ENCODE results near the gene EMILIN1.
A peak's percentile ranks its signal among the peaks of the same experiment; 100 is the strongest.

EMILIN1 gene

DNA sequence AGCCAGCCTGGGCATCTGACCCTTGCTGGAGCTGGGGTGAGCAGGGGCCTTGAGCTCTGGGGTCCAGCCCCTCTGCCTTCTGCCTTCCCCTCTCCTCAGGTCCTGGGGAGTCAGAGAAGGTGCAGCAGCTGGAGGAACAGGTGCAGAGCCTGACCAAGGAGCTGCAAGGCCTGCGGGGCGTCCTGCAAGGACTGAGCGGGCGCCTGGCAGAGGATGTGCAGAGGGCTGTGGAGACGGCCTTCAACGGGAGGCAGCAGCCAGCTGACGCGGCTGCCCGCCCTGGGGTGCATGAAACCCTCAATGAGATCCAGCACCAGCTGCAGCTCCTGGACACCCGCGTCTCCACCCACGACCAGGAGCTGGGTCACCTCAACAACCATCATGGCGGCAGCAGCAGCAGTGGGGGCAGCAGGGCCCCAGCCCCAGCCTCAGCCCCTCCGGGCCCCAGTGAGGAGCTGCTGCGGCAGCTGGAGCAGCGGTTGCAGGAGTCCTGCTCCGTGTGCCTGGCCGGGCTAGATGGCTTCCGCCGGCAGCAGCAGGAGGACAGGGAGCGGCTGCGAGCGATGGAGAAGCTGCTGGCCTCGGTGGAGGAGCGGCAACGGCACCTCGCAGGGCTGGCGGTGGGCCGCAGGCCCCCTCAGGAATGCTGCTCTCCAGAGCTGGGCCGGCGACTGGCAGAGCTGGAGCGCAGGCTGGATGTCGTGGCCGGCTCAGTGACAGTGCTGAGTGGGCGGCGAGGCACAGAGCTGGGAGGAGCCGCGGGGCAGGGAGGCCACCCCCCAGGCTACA is 3.8 kb downstream of the EMILIN1 start:
- DNase-seq: no peak

DNA sequence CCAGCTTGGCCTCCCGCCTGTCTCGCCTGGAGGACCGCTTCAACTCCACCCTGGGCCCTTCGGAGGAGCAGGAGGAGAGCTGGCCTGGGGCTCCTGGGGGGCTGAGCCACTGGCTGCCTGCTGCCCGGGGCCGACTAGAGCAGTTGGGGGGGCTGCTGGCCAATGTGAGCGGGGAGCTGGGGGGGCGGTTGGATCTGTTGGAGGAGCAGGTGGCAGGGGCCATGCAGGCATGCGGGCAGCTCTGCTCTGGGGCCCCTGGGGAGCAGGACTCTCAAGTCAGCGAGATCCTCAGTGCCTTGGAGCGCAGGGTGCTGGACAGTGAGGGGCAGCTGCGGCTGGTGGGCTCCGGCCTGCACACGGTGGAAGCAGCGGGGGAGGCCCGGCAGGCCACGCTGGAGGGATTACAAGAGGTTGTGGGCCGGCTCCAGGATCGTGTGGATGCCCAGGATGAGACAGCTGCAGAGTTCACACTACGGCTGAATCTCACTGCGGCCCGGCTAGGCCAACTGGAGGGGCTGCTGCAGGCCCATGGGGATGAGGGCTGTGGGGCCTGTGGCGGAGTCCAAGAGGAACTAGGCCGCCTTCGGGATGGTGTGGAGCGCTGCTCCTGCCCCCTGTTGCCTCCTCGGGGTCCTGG is 4.5 kb downstream of the EMILIN1 start:
- DNase-seq: no peak

DNA sequence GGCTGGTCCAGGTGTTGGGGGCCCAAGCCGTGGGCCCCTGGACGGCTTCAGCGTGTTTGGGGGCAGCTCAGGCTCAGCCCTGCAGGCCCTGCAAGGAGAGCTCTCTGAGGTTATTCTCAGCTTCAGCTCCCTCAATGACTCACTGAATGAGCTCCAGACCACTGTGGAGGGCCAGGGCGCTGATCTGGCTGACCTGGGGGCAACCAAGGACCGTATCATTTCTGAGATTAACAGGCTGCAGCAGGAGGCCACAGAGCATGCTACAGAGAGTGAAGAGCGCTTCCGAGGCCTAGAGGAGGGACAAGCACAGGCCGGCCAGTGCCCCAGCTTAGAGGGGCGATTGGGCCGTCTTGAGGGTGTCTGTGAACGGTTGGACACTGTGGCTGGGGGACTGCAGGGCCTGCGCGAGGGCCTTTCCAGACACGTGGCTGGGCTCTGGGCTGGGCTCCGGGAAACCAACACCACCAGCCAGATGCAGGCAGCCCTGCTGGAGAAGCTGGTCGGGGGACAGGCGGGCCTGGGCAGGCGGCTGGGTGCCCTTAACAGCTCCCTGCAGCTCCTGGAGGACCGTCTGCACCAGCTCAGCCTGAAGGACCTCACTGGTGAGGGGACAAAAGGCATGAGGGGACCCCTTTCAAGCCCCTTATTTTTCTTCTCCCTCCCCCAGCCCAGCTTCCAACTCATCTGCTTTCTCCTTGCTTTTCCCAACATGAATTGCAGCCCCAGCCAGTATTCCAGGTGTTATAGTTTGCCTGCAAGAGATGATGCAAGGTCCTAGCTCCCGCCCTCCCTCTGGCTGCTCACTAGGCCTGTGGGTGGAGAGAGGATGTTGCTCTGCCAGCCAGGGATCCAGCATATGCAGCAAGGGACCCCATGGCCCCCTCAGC is 5.2 kb downstream of the EMILIN1 start:
- DNase-seq: no peak

DNA sequence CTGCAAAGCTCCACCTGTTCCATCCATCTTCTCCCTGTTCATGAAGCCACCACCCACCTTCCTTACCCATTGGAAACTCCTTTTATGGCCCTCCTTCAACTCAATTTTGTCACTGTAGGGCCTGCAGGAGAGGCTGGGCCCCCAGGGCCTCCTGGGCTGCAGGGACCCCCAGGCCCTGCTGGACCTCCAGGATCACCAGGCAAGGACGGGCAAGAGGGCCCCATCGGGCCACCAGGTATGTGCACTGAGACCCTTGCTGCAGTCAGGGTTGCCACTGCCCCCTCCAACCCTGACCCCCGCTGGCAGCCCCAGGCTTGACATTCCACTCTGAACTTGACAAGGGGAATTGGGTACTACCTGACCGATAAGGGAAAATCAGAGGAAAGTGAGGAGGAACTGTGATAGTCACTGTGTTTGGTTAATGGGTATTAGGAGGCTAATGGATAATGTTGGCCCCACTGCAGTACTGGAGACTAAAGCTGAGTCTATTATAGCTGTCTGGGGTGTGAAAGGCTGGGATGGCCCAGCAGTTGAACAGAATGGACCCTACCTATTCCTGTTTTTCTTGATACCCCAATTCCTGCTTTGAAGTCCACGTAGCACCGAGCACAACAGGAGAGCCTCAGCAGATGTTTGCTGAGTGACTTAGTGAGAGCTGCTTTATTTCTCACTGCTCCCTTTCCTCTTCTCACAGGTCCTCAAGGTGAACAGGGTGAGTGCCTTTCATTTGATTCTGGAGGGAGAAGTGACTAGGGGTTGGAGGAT is 6.1 kb downstream of the EMILIN1 start:
- no peak for DNase-seq

GRCh38 chr2:27085062-27085672 is 6.8 kb downstream of the EMILIN1 start:
- DNase-seq: no peak

DNA sequence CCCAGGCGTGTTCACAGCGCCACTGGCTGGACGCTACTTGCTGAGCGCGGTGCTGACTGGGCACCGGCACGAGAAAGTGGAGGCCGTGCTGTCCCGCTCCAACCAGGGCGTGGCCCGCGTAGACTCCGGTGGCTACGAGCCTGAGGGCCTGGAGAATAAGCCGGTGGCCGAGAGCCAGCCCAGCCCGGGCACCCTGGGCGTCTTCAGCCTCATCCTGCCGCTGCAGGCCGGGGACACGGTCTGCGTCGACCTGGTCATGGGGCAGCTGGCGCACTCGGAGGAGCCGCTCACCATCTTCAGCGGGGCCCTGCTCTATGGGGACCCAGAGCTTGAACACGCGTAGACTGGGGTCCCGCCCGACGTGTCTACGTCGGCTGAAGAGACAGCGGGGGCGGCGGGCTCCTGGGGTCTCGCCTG is 7.3 kb downstream of the EMILIN1 start:
- DNase-seq: peak; percentile 53 to 64

DNA sequence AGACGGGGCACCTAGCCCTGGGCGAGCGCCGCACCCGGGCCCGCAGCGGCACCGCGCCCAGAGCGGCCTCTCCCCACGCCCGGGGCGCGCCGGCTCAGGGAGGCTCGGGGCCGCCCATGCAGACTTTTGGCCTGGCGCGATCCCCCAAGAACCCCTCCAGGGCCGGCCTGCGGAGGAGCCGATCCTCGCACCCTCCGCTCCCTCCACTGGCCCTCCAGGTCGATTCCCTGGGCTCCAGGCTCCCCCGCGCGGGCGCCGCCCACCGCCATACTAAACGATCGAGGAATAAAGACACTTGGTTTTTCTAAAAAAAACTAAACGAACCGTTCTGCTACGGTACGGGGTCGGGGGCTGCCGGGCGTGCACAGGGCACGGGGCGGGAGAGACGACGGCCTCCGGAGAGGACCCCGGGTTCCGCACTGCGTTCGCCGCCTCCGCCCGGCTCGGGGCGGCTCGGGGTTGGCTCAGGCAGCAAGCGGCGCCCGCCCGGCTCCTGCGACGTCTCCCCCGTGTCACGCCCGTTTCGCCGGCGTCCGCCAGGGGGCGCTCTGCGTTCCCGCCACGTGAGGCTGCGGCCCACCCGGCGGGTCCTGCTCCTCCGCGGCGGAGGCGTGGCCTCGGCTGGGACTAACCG is 7.8 kb downstream of the EMILIN1 start:
- DNase-seq: peak; percentile 90 to 99

GRCh38 chr2:27086724-27087593 is 8.5 kb downstream of the EMILIN1 start, which contains the start of gene KHK:
Gene KHK, plus strand, starts transcription at chr2:27086772. Its CDS starts 488 bp downstream, at chr2:27087260.
- DNase-seq: no peak

GRCh38 chr2:27087823-27088410 is 9.5 kb downstream of the EMILIN1 start:
- no peak for DNase-seq

- no peak for DNase-seq
Observed at GRCh38 chr2:27088634-27089033, 10.2 kb downstream of the EMILIN1 start.

GRCh38 chr2:27089111-27089954 is 10.9 kb downstream of the EMILIN1 start:
- DNase-seq: no peak

GRCh38 chr2:27091746-27092695 is 13.6 kb downstream of the EMILIN1 start:
- DNase-seq: no peak

DNA sequence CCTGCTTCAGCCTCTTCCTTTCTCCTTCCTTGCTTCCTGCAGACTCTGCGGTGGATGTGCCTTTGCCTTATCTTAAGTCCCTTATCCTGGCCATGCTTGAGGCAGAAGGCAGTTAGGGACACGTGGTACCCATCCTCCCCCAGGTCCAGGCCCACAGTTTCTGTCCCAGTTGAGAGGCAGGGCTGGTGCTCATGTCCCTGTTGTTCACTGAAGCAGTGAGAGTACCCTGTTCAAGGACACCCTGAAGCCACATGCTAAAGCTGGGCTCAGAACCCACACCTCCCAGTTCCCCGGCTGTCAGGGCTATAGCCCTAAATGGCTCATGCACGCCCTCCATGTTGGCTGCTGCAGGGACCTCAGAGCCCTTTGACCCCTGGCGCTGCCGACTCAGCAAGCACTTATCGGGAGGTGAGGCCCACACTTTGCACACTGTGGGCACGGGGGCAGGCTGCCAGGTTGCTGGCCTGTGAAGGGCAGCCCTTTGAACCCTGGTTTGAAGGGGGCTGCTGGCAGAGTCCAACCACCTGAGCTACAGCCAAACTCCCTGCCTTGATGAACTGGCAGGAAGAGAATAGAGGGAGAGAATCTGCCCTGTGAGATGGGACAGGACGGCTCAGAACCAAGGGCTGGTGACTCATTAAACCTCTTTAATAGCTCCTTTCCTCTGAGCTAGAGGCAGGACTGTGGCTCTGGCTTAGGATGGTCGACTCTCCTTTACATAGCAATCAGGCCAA is 14.4 kb downstream of the EMILIN1 start:
- DNase-seq: no peak

GRCh38 chr2:27093430-27094352 is 15.3 kb downstream of the EMILIN1 start:
- DNase-seq: no peak

- DNase-seq: no peak
Observed at GRCh38 chr2:27094353-27094984, 16.1 kb downstream of the EMILIN1 start.

GRCh38 chr2:27095427-27095744 is 17.0 kb downstream of the EMILIN1 start:
- no peak for DNase-seq
